ENCODE measurements around the gene RNF31. TPM values are rescaled to one million over a fixed set of nuclear protein-coding genes. Genes with fewer than 3 reads are reported as not detected.
A peak's percentile ranks its signal among the peaks of the same experiment; 100 is the strongest.

Gene RNF31
- total RNA-seq, 4 donors from 2014 or later, result 33.5 to 112 (median 72.9) TPM

DNA sequence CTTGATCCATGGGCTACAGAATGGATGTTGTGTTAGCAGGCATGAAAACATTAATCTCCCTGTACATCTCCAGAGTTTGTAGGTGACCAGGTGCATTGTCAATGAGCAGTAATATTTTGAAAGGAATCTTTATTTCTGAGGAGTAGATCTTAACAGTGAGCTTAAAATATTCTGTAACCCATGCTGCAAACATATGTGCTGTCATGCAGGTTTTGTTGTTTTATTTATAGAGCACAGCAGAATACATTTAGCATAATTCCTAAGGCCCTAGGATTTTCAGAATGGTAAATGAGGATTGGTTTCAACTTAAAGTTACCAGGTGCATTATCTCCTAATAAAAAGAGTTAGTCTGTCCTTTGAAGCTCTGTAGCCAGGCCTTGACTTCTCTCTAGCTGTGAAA, 20.4 kb upstream of the RNF31 start:
- H3K27ac ChIP-seq, result no peak overlapping the region
- no peak for DNase-seq (ENCODE audit: low spot score in 2 of 2)
- no peaks in the 10 kb centered on the region for H3K27me3 ChIP-seq
- H3K36me3 ChIP-seq, result peaks cover 0 to 35% (median 5%) of the 10 kb centered on the region in 3 donors
- no peaks in the 10 kb centered on the region for H3K9me3 ChIP-seq
- no peak for TF ChIP-seq POLR2A (IDR thresholded peaks at IDR 0.05)
- no peak for TF ChIP-seq EP300 (IDR thresholded peaks at IDR 0.05)
- TF ChIP-seq, protein P1, sequence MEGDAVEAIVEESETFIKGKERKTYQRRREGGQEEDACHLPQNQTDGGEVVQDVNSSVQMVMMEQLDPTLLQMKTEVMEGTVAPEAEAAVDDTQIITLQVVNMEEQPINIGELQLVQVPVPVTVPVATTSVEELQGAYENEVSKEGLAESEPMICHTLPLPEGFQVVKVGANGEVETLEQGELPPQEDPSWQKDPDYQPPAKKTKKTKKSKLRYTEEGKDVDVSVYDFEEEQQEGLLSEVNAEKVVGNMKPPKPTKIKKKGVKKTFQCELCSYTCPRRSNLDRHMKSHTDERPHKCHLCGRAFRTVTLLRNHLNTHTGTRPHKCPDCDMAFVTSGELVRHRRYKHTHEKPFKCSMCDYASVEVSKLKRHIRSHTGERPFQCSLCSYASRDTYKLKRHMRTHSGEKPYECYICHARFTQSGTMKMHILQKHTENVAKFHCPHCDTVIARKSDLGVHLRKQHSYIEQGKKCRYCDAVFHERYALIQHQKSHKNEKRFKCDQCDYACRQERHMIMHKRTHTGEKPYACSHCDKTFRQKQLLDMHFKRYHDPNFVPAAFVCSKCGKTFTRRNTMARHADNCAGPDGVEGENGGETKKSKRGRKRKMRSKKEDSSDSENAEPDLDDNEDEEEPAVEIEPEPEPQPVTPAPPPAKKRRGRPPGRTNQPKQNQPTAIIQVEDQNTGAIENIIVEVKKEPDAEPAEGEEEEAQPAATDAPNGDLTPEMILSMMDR (IDR thresholded peaks at IDR 0.05), result no peak
- no peak overlapping the region for H3K4me3 ChIP-seq
- no peaks in the 10 kb centered on the region for H3K4me1 ChIP-seq

GRCh38 chr14:24127673-24128072, 19.6 kb upstream of the RNF31 start:
- TF ChIP-seq POLR2A (IDR thresholded peaks at IDR 0.05), result no peak
- TF ChIP-seq EP300 (IDR thresholded peaks at IDR 0.05), result no peak
- TF ChIP-seq, protein P1 (IDR thresholded peaks at IDR 0.05), result no peak
- peaks cover 0 to 34% (median 5%) of the 10 kb centered on the region in 3 donors for H3K36me3 ChIP-seq
- WGBS, 2 donors, result 89 to 94% methylated on average over 2 of the region's 2 CpGs
- H3K4me3 ChIP-seq, result no peak overlapping the region
- no peaks in the 10 kb centered on the region for H3K27me3 ChIP-seq
- no peak overlapping the region for H3K27ac ChIP-seq
- H3K4me1 ChIP-seq, result no peaks in the 10 kb centered on the region
- DNase-seq (ENCODE audit: low spot score in 2 of 2), result no peak
- no peaks in the 10 kb centered on the region for H3K9me3 ChIP-seq

- TF ChIP-seq, protein P1 (IDR thresholded peaks at IDR 0.05), result no peak
- TF ChIP-seq EP300 (IDR thresholded peaks at IDR 0.05), result no peak
- TF ChIP-seq POLR2A (IDR thresholded peaks at IDR 0.05), result no peak
- H3K27me3 ChIP-seq, result no peaks in the 10 kb centered on the region
- no peaks in the 10 kb centered on the region for H3K9me3 ChIP-seq
- WGBS, 2 donors, result 92 to 93% methylated on average over 8 of the region's 8 CpGs
- no peak overlapping the region for H3K4me3 ChIP-seq
- H3K27ac ChIP-seq, result no peak overlapping the region
- H3K36me3 ChIP-seq, result peaks cover 0 to 16% (median 0%) of the 10 kb centered on the region in 3 donors
- no peak for DNase-seq (ENCODE audit: low spot score in 2 of 2)
- H3K4me1 ChIP-seq, result no peaks in the 10 kb centered on the region
These were observed 17.8 kb upstream of the RNF31 start for GRCh38 chr14:24129410-24129998.

DNA sequence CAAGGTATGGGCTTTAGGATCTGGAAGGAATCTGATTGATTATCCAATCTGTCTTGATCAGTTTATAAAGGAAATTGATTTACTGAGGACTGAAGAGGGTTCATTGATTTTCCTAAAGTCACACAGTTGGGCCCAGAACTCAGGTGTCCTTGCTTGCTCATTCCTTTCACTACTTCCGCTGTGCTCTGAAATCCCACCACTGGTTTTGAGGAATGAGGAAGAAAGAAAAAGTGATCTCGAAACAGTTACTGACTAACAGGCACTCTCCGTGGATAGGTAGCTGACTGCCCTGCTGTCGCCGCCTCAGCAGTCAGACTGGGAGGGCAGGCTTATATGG, 16.9 kb upstream of the RNF31 start, which contains the start of gene FITM1:
Gene FITM1, plus strand, starts transcription at position 280 of the 337 bp plus-strand sequence. CDS start 905 bp downstream, outside the sequence.
- Histone ChIP-seq H3K27me3 (no peaks in the 10 kb centered on the region), H3K9me3 (no peaks in the 10 kb centered on the region), H3K27ac (peak within 1 kb of the TSS in 2 of 4 donors; percentile 34 to 36), H3K36me3 (peaks cover 0 to 14% (median 0%) of the 10 kb centered on the region in 3 donors), H3K4me1 (peaks cover 0 to 2% (median 0%) of the 10 kb centered on the region in 4 donors), H3K4me3 (no peak within 1 kb of the TSS)
- TF ChIP-seq, protein P1 (IDR thresholded peaks at IDR 0.05), result no peak
- TF ChIP-seq POLR2A (IDR thresholded peaks at IDR 0.05) (no peak), EP300 (IDR thresholded peaks at IDR 0.05) (no peak)
- no peak for DNase-seq (ENCODE audit: low spot score in 2 of 2)
- 90 to 96% methylated on average over 5 of the region's 5 CpGs for WGBS, 2 donors

GRCh38 chr14:24130717-24131548, 16.4 kb upstream of the RNF31 start:
- Histone ChIP-seq H3K36me3 (peaks cover 0 to 14% (median 0%) of the 10 kb centered on the region in 3 donors), H3K4me3 (no peak overlapping the region), H3K27me3 (no peaks in the 10 kb centered on the region), H3K27ac (peak overlapping the region in 2 of 4 donors; percentile 34 to 36), H3K9me3 (no peaks in the 10 kb centered on the region), H3K4me1 (peaks cover 0 to 5% (median 0%) of the 10 kb centered on the region in 4 donors)
- DNase-seq (ENCODE audit: low spot score in 2 of 2), result no peak
- TF ChIP-seq, protein P1 (IDR thresholded peaks at IDR 0.05), result no peak
- TF ChIP-seq POLR2A (IDR thresholded peaks at IDR 0.05), result no peak
- TF ChIP-seq EP300 (IDR thresholded peaks at IDR 0.05), result no peak
- WGBS, 2 donors, result 50 to 66% methylated on average over 6 of the region's 7 CpGs
